ENCODE data around the gene PIH1D2. TPM values are rescaled to one million over a fixed set of nuclear protein-coding genes. Genes with fewer than 3 reads are reported as not detected.

Gene PIH1D2
- total and polyA plus RNA-seq, 2 of the 8 experiments (the other 6 are each of a cell fraction or from before 2014, with no cell fraction given): 0.53 to 0.73 TPM

GRCh38 chr11:112049777-112050176 is 24.0 kb downstream of the PIH1D2 start:
- Histone ChIP-seq H3K18ac (ENCODE audit: extremely low read depth, low read length) (no peak overlapping the region), H3K14ac (ENCODE audit: insufficient read length) (no peak overlapping the region), H4K8ac (ENCODE audit: extremely low read depth, insufficient read depth, low read length) (no peak overlapping the region), H3K9me3 (ENCODE audit: insufficient read depth in 2 of 2, low read depth in 1 of 2, low read length in 1 of 2) (no peaks in the 10 kb centered on the region), H3K4me2 (ENCODE audit: insufficient read depth in 1 of 2, low read depth in 2 of 2, low read length in 2 of 2) (no peak overlapping the region), H2BK12ac (ENCODE audit: low read depth, low read length) (no peak overlapping the region), H3K4me3 (ENCODE audit: extremely low read depth in 1 of 4, insufficient read depth in 2 of 4, low read depth in 3 of 4, low read length in 4 of 4) (no peak overlapping the region), H4K20me1 (replicated peaks in 1 of 2; ENCODE audit: control insufficient read depth in 1 of 2, insufficient read depth in 2 of 2, low read length in 2 of 2) (no peaks in the 10 kb centered on the region), H4K91ac (replicated peaks; ENCODE audit: insufficient read length, low read length) (no peak overlapping the region), H3K9ac (replicated peaks in 1 of 4; ENCODE audit: extremely low read depth in 1 of 4, low read depth in 3 of 4, low read length in 3 of 4) (no peak overlapping the region), H3K4ac (replicated peaks; ENCODE audit: insufficient read length, low read depth, low read length) (no peak overlapping the region), H3K36me3 (ENCODE audit: control insufficient read depth in 2 of 4, insufficient read depth in 4 of 4, low read length in 3 of 4) (peaks cover 3 to 55% (median 25%) of the 10 kb centered on the region in 4 experiments; a peak in 6 of 8 replicates), H2AFZ (ENCODE audit: low read length) (no peak overlapping the region), H3K56ac (replicated peaks; ENCODE audit: insufficient read length, low read depth, low read length) (no peak overlapping the region), H2BK120ac (replicated peaks; ENCODE audit: low read depth, low read length) (no peak overlapping the region), H2BK20ac (ENCODE audit: low read length) (no peak overlapping the region), H4K5ac (ENCODE audit: insufficient read length, low read depth, low read length) (no peak overlapping the region), H3K23me2 (ENCODE audit: low read depth, low read length) (no peaks in the 10 kb centered on the region), H2BK5ac (ENCODE audit: low read depth, low read length) (no peak overlapping the region), H2BK15ac (ENCODE audit: low read length) (no peak overlapping the region), H3K79me2 (ENCODE audit: control insufficient read depth in 1 of 2, insufficient read depth in 2 of 2, low read length in 2 of 2) (peaks cover 0 to 2% of the 10 kb centered on the region in 2 experiments; a peak in 2 of 4 replicates), H3K4me1 (replicated peaks in 1 of 4; ENCODE audit: control insufficient read depth in 3 of 4, insufficient read depth in 4 of 4, low read length in 3 of 4) (no peaks in the 10 kb centered on the region), H3K27me3 (replicated peaks in 1 of 4; ENCODE audit: control insufficient read depth in 3 of 4, extremely low read depth in 1 of 4, insufficient read depth in 3 of 4, low read length in 3 of 4) (no peaks in the 10 kb centered on the region), H3K79me1 (ENCODE audit: low read depth, low read length) (no peaks in the 10 kb centered on the region), H3K23ac (ENCODE audit: insufficient read length) (no peak overlapping the region), H3K27ac (ENCODE audit: low read depth, low read length) (no peak overlapping the region), H2AK5ac (ENCODE audit: low read depth, low read length) (no peak overlapping the region)
- POLR2A ChIA-PET (ENCODE audit: partially characterized antibody): no interaction called here
- WGBS, 2 experiments (ENCODE audit: extremely low coverage in 1 of 2, insufficient coverage in 1 of 2, insufficient read length in 1 of 2, insufficient replicate concordance in 2 of 2, low coverage in 1 of 2, low lambda C conversion rate in 2 of 2, missing lambda C conversion rate in 1 of 2): 48% methylated on average over 2 of the region's 2 CpGs; no CpG with 5 or more reads in 1 of the 2 experiments
- no peak for TF ChIP-seq USF2 (IDR thresholded peaks at IDR 0.05; ENCODE audit: low read length)
- no peak for TF ChIP-seq CTBP2 (IDR thresholded peaks at IDR 0.05; ENCODE audit: borderline replicate concordance, insufficient read depth, insufficient read length, low read length)
- no peak for TF ChIP-seq BRCA1 (IDR thresholded peaks at IDR 0.05; ENCODE audit: low read depth, low read length)
- TF ChIP-seq EZH2 (IDR thresholded peaks at IDR 0.05; ENCODE audit: low read depth, low read length, severe bottlenecking): no peak
- no peak for TF ChIP-seq EP300 (IDR thresholded peaks at IDR 0.05; ENCODE audit: borderline replicate concordance in 1 of 2, low read depth in 2 of 2, low read length in 2 of 2)
- TF ChIP-seq GABPA (IDR thresholded peaks at IDR 0.05; ENCODE audit: borderline replicate concordance, insufficient read depth, low read length): no peak
- no peak for TF ChIP-seq TAF1 (IDR thresholded peaks at IDR 0.05; ENCODE audit: low read depth, low read length)
- no peak for TF ChIP-seq SAP30 (IDR thresholded peaks at IDR 0.05; ENCODE audit: insufficient read depth, insufficient replicate concordance, low read length)
- TF ChIP-seq EGR1 (IDR thresholded peaks at IDR 0.05; ENCODE audit: borderline replicate concordance, low read depth, low read length): no peak
- TF ChIP-seq, protein P1, sequence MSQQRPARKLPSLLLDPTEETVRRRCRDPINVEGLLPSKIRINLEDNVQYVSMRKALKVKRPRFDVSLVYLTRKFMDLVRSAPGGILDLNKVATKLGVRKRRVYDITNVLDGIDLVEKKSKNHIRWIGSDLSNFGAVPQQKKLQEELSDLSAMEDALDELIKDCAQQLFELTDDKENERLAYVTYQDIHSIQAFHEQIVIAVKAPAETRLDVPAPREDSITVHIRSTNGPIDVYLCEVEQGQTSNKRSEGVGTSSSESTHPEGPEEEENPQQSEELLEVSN (IDR thresholded peaks at IDR 0.05): no peak
- TF ChIP-seq SRF (IDR thresholded peaks at IDR 0.05; ENCODE audit: low read depth, low read length): no peak
- TF ChIP-seq CEBPB (IDR thresholded peaks at IDR 0.05; ENCODE audit: low read depth, low read length): no peak
- FAIRE-seq (no peak), DNase-seq (ENCODE audit: low read depth in 1 of 2, low spot score in 2 of 2) (no peak)
- CTCF ChIA-PET (ENCODE audit: partially characterized antibody): no interaction called here

All from H1 (cell line).